GM12875 (cell line): ENCODE data around the gene MAP3K3.

Source experiments
- H3K4me3 ChIP-seq: one replicate; pipeline ENCODE4 v1.5.1; 2011; ENCODE audit warnings: low read depth, low read length, control low read depth
- TF ChIP-seq, protein P1 (sequence below): IDR thresholded peaks from 2 replicates; pipeline ENCODE4 v1.5.1; 2011; ENCODE audit warnings: low read depth, mild to moderate bottlenecking, control low read depth, inconsistent platforms, low read length, moderate library complexity, borderline replicate concordance; ENCODE audit not compliant: insufficient read depth

The MAP3K3 gene

GRCh38 chr17:63704259-63704576, 82.0 kb downstream of the MAP3K3 start:
- H3K4me3 ChIP-seq: no peak overlapping the region
- TF ChIP-seq, protein P1, sequence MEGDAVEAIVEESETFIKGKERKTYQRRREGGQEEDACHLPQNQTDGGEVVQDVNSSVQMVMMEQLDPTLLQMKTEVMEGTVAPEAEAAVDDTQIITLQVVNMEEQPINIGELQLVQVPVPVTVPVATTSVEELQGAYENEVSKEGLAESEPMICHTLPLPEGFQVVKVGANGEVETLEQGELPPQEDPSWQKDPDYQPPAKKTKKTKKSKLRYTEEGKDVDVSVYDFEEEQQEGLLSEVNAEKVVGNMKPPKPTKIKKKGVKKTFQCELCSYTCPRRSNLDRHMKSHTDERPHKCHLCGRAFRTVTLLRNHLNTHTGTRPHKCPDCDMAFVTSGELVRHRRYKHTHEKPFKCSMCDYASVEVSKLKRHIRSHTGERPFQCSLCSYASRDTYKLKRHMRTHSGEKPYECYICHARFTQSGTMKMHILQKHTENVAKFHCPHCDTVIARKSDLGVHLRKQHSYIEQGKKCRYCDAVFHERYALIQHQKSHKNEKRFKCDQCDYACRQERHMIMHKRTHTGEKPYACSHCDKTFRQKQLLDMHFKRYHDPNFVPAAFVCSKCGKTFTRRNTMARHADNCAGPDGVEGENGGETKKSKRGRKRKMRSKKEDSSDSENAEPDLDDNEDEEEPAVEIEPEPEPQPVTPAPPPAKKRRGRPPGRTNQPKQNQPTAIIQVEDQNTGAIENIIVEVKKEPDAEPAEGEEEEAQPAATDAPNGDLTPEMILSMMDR: no peak

DNA sequence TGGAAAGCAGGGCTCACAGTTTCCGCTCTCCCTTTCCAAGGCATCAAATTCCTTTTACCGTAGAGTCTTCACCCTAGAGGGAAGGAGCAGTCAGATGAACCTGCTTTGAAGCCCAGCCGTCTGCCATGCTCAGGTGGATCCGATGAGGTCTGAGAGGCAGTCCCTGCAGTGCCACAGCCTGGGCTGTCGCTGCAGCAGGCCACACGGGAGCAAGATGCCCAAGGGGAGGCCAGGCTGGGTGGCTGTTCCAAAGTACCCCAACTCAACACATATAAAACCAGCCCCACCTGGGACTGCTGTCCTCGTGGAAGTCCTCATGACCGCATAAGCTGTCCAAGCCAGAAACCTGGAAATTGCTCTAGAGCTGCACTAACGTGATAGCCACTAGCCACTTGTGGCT, 82.6 kb downstream of the MAP3K3 start:
- TF ChIP-seq, protein P1: no peak
- no peak overlapping the region for H3K4me3 ChIP-seq

DNA sequence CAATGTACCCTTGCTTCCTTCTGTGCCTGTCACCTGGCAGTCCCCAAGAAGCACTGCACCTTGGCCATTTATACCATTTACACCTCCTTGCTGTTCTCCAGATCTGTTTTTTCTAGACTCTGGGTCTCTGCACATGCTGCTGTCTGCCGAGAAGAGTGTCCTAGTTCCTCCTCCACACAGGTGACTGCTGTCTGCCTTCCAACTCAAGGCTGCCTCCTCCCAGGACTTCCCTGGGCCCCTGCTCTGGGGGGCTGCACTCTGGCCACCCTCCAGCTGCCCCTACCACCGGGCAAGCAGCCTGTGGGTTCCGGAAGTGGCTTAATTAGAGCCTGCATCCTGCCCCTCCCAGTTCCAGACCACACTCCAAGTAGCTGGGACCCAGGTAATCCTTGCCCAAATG, 83.4 kb downstream of the MAP3K3 start:
- TF ChIP-seq, protein P1: no peak

DNA sequence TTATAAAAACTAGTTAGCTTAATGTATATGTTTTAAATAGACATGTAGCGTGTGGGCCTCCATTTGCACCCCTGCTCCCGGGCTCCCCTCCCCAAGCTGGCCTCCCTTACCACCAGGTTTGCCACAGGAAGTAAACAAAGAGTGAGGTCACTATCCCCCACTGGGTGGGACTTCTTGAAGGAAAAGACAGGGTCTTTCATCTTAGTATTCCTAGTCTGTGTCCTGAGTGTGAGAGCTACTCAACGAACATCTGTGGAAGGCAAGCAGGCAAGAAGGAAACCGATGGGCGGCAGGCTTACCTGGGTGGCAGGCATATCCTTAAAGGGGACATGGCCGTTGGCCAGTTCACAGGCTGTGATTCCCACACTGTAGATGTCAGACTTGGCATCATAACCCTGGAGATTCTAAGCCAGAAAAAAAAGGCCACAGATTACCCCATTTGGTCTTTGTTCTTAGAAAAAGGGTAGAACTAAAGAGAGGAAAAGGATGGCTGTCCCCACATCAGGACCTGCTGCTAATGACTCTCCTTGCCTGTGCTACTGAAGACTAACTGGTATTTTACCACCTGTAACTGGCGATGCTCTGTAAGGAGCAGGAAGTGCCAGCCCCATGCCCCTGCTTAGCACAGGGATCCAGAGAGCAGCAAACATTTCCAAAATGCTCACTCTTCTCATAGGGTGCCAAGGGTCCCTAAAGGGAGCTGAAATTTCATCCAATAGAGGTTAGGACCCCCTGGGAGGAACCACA, 84.3 kb downstream of the MAP3K3 start:
- no peak overlapping the region for H3K4me3 ChIP-seq
- TF ChIP-seq, protein P1: no peak

More for the DNA sequence above, 83.4 kb downstream of the MAP3K3 start:
- H3K4me3 ChIP-seq: no peak overlapping the region

DNA sequence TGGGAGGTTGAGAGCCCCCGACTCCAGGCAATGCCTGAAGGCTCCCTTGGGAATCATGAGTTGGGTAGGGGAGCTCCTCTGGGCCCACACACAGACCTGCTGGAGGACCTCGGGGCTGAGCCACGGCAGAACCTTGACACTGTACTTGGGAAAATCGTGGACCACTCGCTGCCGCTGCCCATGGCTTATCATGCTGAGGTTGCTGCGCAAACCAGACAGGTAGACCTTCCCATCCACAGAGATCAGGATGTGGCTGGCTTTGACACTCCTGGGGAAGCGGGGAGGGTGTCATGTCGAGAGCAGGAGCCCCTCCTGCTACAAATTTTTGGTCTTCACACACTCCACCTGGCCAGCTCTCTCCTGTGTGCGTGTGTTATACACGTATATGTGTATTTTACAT, 84.9 kb downstream of the MAP3K3 start:
- no peak overlapping the region for H3K4me3 ChIP-seq
- TF ChIP-seq, protein P1: no peak

DNA sequence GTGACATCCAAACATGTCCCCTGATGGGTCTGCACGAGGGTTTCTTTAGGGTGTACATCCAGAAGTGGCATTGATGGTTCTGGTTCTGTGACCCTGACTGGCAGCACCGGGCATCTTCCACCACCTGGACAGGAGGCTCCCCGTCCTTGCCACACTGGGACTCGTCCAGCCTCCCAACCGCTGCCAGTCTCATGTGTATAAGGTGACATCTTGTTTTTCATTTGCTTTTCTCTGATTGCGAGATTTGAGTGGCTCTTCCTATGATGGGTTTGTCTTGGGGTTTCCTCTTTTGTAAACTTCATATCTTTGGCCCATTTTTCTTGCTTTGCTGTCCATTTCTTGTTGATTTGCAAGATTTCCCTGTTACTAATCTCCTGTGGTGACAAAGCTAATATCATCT, 86.9 kb downstream of the MAP3K3 start:
- no peak overlapping the region for H3K4me3 ChIP-seq

More for the DNA sequence above, 86.9 kb downstream of the MAP3K3 start:
- TF ChIP-seq, protein P1: no peak
